HG03103 (cell line): Measurements from ENCODE around the gene ZNF420.
A peak's percentile ranks its signal among the peaks of the same experiment; 100 is the strongest.
"Not testable (repeated sequence)": the region's sequence is repeated elsewhere in the genome, so short reads cannot be mapped to it uniquely, and the experiment has no call there.

Experiments used
- ATAC-seq: cut with Tn5 transposase; IDR thresholded peaks from one replicate; pipeline ENCODE4 v1.9.1; 2021; ENCODE audit warnings: low read depth; ENCODE audit not compliant: unreplicated experiment

ZNF420 gene

GRCh38 chr19:37077934-37078716 lies at the start of gene ZNF420:
Gene ZNF420, plus strand, starts transcription at chr19:37078433. Its CDS starts 10,686 bp downstream, at chr19:37089119.
- peak; percentile 91 for ATAC-seq

DNA sequence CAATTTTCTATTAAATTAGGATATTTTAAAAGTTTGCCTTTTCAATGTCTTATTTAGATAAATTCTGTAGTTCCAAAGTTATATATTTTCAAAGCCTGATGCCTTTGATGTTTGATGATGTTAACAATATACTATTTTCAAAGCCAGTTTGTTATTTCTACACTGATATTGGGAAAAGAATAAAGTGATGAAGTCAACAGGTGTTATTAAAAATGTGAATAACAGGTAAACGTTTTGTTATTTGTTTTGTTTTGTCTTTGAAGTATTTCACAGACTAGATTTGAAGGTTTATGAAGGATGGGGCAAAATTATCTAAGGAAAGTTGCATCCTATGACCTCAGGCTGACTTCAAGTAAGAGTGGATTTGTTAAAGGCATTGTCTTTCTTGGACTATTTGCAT lies 33.1 kb upstream of the ZNF420 start:
- no peak for ATAC-seq

GRCh38 chr19:37055330-37055729 lies 22.9 kb upstream of the ZNF420 start:
- no peak for ATAC-seq

GRCh38 chr19:37056776-37057175 lies 21.5 kb upstream of the ZNF420 start:
- no peak for ATAC-seq

DNA sequence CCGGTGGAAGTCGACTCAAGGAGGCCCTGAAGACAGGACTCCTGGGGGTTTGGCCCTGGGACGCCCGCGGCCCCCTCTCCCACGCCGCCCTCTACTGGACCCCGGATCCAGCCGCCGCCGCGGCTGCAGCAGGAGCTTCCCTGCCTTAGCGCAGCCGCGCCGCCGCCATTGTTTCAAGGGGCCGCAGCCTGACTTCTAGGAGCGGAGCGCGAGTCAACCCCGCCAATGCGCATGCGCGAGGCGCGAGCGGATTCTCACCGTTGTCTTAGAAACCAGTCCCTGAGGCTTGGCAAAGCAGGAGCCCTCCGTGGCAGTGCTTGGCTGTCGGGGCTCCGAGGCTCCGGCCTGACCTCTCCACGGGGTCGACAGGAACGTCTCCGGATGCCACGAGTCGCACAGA lies 19.1 kb upstream of the ZNF420 start:
- ATAC-seq: no peak

DNA sequence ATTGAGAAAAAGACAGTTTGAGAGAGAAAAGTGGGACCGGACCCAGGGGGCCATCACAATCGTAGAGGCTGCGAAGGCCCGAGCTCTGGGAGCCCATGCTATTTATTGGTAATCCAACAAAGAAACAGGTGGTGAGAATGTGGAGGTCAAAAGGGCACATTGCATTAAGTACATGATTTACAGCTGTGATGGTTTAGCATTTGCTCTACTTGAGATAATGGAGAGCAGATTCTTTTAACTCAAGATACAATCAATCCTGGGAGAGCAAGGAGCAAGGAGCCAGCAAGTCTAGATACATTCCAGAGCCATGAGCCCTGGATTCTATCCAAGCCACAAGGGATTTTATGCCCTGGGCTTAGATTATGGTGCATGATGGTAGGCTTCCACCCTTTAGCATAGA lies 13.3 kb upstream of the ZNF420 start:
- ATAC-seq: not testable (repeated sequence)

DNA sequence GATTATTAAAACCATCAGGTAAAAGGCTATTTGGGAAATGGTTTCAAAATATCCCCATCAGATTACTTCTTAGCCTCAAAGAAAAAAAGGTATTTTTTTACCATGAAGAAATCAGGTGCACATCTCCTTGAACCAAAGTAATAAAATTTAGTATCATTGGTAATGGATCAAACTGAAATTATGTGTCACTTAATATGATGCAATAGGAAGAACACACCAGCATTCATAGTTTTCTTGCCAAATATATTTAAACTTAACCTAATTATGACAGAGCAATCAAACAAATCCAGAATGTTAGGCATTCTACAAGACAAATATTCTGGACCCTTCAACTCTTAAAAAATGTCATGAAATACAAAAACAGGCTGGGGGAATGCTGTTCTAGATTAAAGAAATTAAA lies 4.1 kb upstream of the ZNF420 start:
- no peak for ATAC-seq

- ATAC-seq: no peak
Measured at GRCh38 chr19:37074819-37075362, 3.3 kb upstream of the ZNF420 start.

GRCh38 chr19:37076524-37076923 lies 1.7 kb upstream of the ZNF420 start:
- not testable (repeated sequence) for ATAC-seq

DNA sequence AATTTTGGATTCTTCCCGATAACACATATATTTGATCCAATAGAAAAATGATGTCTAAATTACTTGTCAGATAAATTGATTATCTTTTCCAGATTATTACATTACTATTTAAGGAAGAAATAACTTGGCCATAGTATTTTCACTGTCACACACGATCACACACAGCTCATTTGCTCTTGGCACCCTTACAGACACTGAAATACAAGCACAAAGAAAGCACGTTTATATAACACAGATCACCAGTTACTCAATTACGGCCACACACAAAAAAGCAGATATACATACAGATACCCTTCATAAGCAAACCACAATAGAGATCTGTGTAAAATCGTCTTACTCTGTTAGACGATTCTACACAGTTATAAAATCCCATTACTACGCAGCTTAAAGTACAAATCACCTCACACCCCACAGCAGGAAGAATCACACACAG lies 716 bp upstream of the ZNF420 start:
- no peak for ATAC-seq

GRCh38 chr19:37078717-37079032 lies 442 bp downstream of the ZNF420 start:
- no peak for ATAC-seq

DNA sequence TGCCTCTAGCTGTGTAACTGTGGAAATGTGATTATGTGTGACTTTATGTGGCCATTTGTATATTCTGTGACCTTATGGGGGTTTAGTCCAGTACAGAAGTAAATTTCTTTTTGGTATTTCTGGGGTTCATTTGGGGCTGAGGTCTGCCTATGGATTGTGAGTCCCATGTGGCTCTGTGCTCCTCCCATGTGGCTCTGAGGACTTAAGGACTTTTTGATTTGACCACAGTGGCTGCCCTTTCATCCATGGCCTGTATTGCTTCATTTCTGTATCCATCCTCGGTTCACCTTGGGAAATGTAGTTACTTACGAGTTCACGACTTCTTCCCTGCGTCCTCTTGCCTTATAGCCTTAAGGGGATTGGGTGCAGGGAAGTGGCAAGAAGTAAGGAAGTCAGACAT lies 1.0 kb downstream of the ZNF420 start:
- ATAC-seq: no peak

GRCh38 chr19:37082307-37082706 lies 4.1 kb downstream of the ZNF420 start:
- no peak for ATAC-seq

- no peak for ATAC-seq
Measured at GRCh38 chr19:37087110-37087509, 8.9 kb downstream of the ZNF420 start.

DNA sequence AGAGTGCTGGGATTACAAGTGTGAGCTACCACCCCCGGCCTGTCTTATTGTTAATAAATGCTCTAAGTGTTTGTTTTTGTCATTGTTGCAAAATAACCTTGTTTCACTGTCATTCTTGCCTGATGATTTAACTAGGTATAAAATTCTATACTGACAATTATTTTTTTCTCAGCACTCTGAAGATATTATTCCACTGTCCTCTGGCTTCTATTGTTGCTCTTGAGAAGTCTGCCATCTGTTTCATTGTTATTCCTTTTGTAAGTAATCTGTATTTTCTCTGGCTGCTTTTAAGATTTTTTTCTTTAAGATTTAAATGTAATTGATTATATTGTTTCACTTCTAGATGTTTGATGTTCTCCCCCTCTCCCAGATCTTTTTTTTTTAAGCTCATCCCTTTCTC lies 17.6 kb downstream of the ZNF420 start:
- ATAC-seq: no peak

GRCh38 chr19:37098570-37098969 lies 20.3 kb downstream of the ZNF420 start:
- ATAC-seq: no peak

- ATAC-seq: not testable (repeated sequence)
Measured at GRCh38 chr19:37104135-37104534, 25.9 kb downstream of the ZNF420 start.

DNA sequence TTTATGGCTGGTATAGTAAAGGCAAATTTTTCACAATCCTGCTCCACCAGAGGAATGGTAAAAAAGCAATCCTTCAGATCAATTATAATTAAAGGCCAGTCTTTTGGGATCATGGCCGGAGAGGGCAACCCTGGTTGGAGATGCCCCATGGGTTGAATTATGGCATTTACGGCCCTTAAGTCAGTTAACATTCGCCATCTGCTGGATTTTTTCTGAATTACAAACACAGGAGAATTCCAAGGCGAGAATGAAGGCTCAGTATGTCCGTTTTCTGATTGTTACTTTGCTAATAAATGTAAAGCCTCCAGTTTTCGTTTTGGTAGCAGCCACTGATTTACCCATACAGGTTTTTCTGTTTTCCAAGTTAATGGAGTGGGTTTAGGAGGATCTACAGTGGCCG lies 33.5 kb downstream of the ZNF420 start:
- ATAC-seq: not testable (repeated sequence)

DNA sequence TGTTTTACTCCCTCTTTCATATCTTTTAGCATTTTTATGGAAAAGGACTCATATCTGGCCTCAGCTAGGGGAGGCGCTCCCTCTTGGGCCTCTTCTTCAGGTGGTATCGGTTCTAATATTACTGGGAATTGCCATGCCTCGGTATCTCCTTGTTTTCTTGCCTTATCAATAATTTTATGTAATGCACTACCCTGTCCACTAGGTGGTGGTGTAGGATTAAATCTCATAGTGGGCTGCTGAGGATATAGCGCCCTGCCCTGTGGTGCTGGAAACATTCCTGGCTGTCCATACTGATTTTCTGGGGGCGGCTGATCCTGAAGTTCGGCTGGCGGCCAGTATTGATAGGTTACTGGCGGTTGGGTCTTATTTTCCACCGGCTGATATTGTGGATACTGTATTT lies 35.8 kb downstream of the ZNF420 start:
- ATAC-seq: no peak

- not testable (repeated sequence) for ATAC-seq
Measured at GRCh38 chr19:37122093-37122492, 43.9 kb downstream of the ZNF420 start.

GRCh38 chr19:37127999-37128820 lies 50.0 kb downstream of the ZNF420 start:
- no peak for ATAC-seq

DNA sequence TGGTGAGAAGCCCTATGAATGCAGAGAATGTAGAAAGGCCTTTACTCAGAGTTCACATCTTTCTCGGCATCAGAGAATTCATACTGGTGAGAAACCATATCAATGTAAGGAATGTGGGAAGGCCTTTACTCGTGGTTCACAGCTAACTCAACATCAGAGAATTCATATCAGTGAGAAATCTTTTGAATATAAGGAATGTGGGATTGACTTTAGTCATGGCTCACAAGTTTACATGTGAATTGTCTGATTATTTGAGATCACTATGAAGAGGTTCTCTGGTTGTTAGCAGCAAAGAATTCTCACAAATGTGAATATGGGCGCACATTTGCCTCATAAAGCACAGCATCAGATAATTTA lies 50.6 kb downstream of the ZNF420 start:
- ATAC-seq: no peak
